ENCODE measurements around the gene PLEK. TPM values are rescaled to one million over a fixed set of nuclear protein-coding genes. Genes with fewer than 3 reads are reported as not detected.

PLEK gene
- total and polyA plus RNA-seq, 2 of the 13 experiments (the other 11 are each of a cell fraction or from before 2014, with no cell fraction given): not detected

- Histone ChIP-seq H3K9me3 (ENCODE audit: low read length) (no peaks in the 10 kb centered on the region), H3K79me2 (ENCODE audit: insufficient read depth, low read length) (no peaks in the 10 kb centered on the region), H2AFZ (ENCODE audit: low read length) (no peak overlapping the region), H3K27ac (ENCODE audit: extremely low read length, insufficient read depth, low read length) (no peak overlapping the region), H3K4me1 (ENCODE audit: insufficient read depth, low read length) (no peaks in the 10 kb centered on the region), H3K9ac (ENCODE audit: insufficient read depth, low read depth, low read length) (no peak overlapping the region), H4K20me1 (ENCODE audit: insufficient read depth, low read length) (no peaks in the 10 kb centered on the region), H3K27me3 (ENCODE audit: control insufficient read depth in 1 of 2, insufficient read depth in 2 of 2, low read length in 2 of 2) (peaks cover 0 to 11% of the 10 kb centered on the region in 2 experiments; a peak in 1 of 5 replicates), H3K36me3 (replicated peaks in 1 of 2; ENCODE audit: control insufficient read depth in 1 of 2, insufficient read depth in 2 of 2, low read length in 2 of 2) (no peaks in the 10 kb centered on the region), H3K4me2 (ENCODE audit: low read depth, low read length) (no peak overlapping the region), H3K4me3 (replicated peaks in 1 of 3; ENCODE audit: insufficient read depth in 1 of 3, low read depth in 2 of 3, low read length in 3 of 3) (no peak overlapping the region)
- ATAC-seq (no peak), DNase-seq (ENCODE audit: low spot score) (no peak), FAIRE-seq (no peak)
- ChIA-PET POLR2A (no interaction called here), CTCF (ENCODE audit: low intra/inter-chr PET ratio, low total read pairs) (no interaction called here)
- WGBS (ENCODE audit: low lambda C conversion rate): 17% methylated on average over 4 of the region's 4 CpGs
- TF ChIP-seq ZNF782 (CRISPR knock-in tag; IDR thresholded peaks at IDR 0.05; ENCODE audit: borderline replicate concordance): no peak
- TF ChIP-seq HINFP (CRISPR knock-in tag; IDR thresholded peaks at IDR 0.05; ENCODE audit: low read depth): no peak
- no peak for TF ChIP-seq SMAD9 (CRISPR knock-in tag; IDR thresholded peaks at IDR 0.05)
- in situ Hi-C loops (cut with HindIII; ENCODE audit: extremely low pct_ligation_motif_present, low pct_unique_long_range_greater_than_20kb): no loop called here
- intact Hi-C loops (cut with micrococcal nuclease; ENCODE audit: unreplicated experiment): no loop called here
- no TSS peak for BruUV-seq (replicated peaks)
These were observed 47.2 kb downstream of the PLEK start for GRCh38 chr2:68412127-68412819.

GRCh38 chr2:68413466-68413865, 48.4 kb downstream of the PLEK start:
- BruUV-seq (replicated peaks): no TSS peak
- peaks cover 0 to 11% of the 10 kb centered on the region in 2 experiments; a peak in 1 of 5 replicates for H3K27me3 ChIP-seq (ENCODE audit: control insufficient read depth in 1 of 2, insufficient read depth in 2 of 2, low read length in 2 of 2)
- intact Hi-C loops (cut with micrococcal nuclease; ENCODE audit: unreplicated experiment): no loop called here
- H3K4me1 ChIP-seq (ENCODE audit: insufficient read depth, low read length): no peaks in the 10 kb centered on the region
- 29% methylated on average over 2 of the region's 2 CpGs for WGBS (ENCODE audit: low lambda C conversion rate)
- H4K20me1 ChIP-seq (ENCODE audit: insufficient read depth, low read length): no peaks in the 10 kb centered on the region
- H3K9me3 ChIP-seq (ENCODE audit: low read length): no peaks in the 10 kb centered on the region
- in situ Hi-C loops (cut with HindIII; ENCODE audit: extremely low pct_ligation_motif_present, low pct_unique_long_range_greater_than_20kb): no loop called here
- no peak overlapping the region for H3K4me2 ChIP-seq (ENCODE audit: low read depth, low read length)
- H3K36me3 ChIP-seq (replicated peaks in 1 of 2; ENCODE audit: control insufficient read depth in 1 of 2, insufficient read depth in 2 of 2, low read length in 2 of 2): no peaks in the 10 kb centered on the region
- no peak overlapping the region for H3K9ac ChIP-seq (ENCODE audit: insufficient read depth, low read depth, low read length)
- H3K4me3 ChIP-seq (replicated peaks in 1 of 3; ENCODE audit: insufficient read depth in 1 of 3, low read depth in 2 of 3, low read length in 3 of 3): no peak overlapping the region
- H3K79me2 ChIP-seq (ENCODE audit: insufficient read depth, low read length): no peaks in the 10 kb centered on the region
- no peak overlapping the region for H2AFZ ChIP-seq (ENCODE audit: low read length)
- no peak for DNase-seq (ENCODE audit: low spot score)
- FAIRE-seq: no peak
- POLR2A ChIA-PET: no interaction called here
- CTCF ChIA-PET (ENCODE audit: low intra/inter-chr PET ratio, low total read pairs): no interaction called here
- no peak for TF ChIP-seq ZNF136 (CRISPR knock-in tag; IDR thresholded peaks at IDR 0.05; ENCODE audit: low read depth)
- TF ChIP-seq TFDP1 (CRISPR knock-in tag; IDR thresholded peaks at IDR 0.05; ENCODE audit: borderline replicate concordance): no peak
- no peak for TF ChIP-seq NFIB (CRISPR knock-in tag; IDR thresholded peaks at IDR 0.05; ENCODE audit: borderline replicate concordance)
- no peak for TF ChIP-seq ZNF598 (CRISPR knock-in tag; IDR thresholded peaks at IDR 0.05; ENCODE audit: borderline replicate concordance)
- no peak overlapping the region for H3K27ac ChIP-seq (ENCODE audit: extremely low read length, insufficient read depth, low read length)
- no peak for ATAC-seq

Measured in HepG2 (cell line).